ENCODE measurements around the gene FAM174C. TPM values are rescaled to one million over a fixed set of nuclear protein-coding genes. Genes with fewer than 3 reads are reported as not detected.
"Not testable (repeated sequence)": the region's sequence is repeated elsewhere in the genome, so short reads cannot be mapped to it uniquely, and the experiment has no call there.

FAM174C gene
- total and polyA plus RNA-seq, 2 experiments from 2014 or later, result 31.2 to 34.4 TPM

GRCh38 chr19:1304197-1304924, 29.0 kb downstream of the FAM174C start:
- Histone ChIP-seq H3K4me3 (no peak overlapping the region), H3K27me3 (no peaks in the 10 kb centered on the region), H3K4me1 (ENCODE audit: low read depth) (no peaks in the 10 kb centered on the region), H3K9me3 (ENCODE audit: low read depth) (no peaks in the 10 kb centered on the region), H3K36me3 (no peaks in the 10 kb centered on the region), H3K27ac (no peak overlapping the region)
- no peak for DNase-seq (ENCODE audit: low read depth in 1 of 2, low spot score in 1 of 2)
- no peak for TF ChIP-seq CTCF (IDR thresholded peaks at IDR 0.05; ENCODE audit: low read depth, low read length)

GRCh38 chr19:1305354-1305753, 30.0 kb downstream of the FAM174C start:
- not testable (repeated sequence) for DNase-seq (ENCODE audit: low read depth in 1 of 2, low spot score in 1 of 2); H3K4me1 ChIP-seq (ENCODE audit: low read depth); H3K27me3 ChIP-seq; H3K9me3 ChIP-seq (ENCODE audit: low read depth); H3K27ac ChIP-seq; H3K4me3 ChIP-seq; H3K36me3 ChIP-seq

- Histone ChIP-seq H3K27me3 (no peaks in the 10 kb centered on the region), H3K9me3 (ENCODE audit: low read depth) (no peaks in the 10 kb centered on the region), H3K27ac (no peak overlapping the region), H3K4me1 (ENCODE audit: low read depth) (no peaks in the 10 kb centered on the region), H3K4me3 (no peak overlapping the region), H3K36me3 (no peaks in the 10 kb centered on the region)
- DNase-seq (ENCODE audit: low read depth in 1 of 2, low spot score in 1 of 2), result no peak
- no peak for TF ChIP-seq CTCF (IDR thresholded peaks at IDR 0.05; ENCODE audit: low read depth, low read length)
Measured at GRCh38 chr19:1307320-1307719, 32.0 kb downstream of the FAM174C start.

- H3K4me1 ChIP-seq (ENCODE audit: low read depth), result no peaks in the 10 kb centered on the region
- no peak overlapping the region for H3K4me3 ChIP-seq
- no peaks in the 10 kb centered on the region for H3K9me3 ChIP-seq (ENCODE audit: low read depth)
- H3K27me3 ChIP-seq, result no peaks in the 10 kb centered on the region
- no peak for TF ChIP-seq CTCF (IDR thresholded peaks at IDR 0.05; ENCODE audit: low read depth, low read length)
- no peaks in the 10 kb centered on the region for H3K36me3 ChIP-seq
- H3K27ac ChIP-seq, result no peak overlapping the region
- DNase-seq (ENCODE audit: low read depth in 1 of 2, low spot score in 1 of 2), result no peak
Measured at GRCh38 chr19:1307755-1308303, 32.5 kb downstream of the FAM174C start.

GRCh38 chr19:1308718-1309117, 33.4 kb downstream of the FAM174C start:
- Histone ChIP-seq H3K27me3 (no peaks in the 10 kb centered on the region), H3K36me3 (no peaks in the 10 kb centered on the region), H3K4me3 (no peak overlapping the region), H3K4me1 (ENCODE audit: low read depth) (no peaks in the 10 kb centered on the region), H3K9me3 (ENCODE audit: low read depth) (no peaks in the 10 kb centered on the region), H3K27ac (no peak overlapping the region)
- no peak for DNase-seq (ENCODE audit: low read depth in 1 of 2, low spot score in 1 of 2)
- no peak for TF ChIP-seq CTCF (IDR thresholded peaks at IDR 0.05; ENCODE audit: low read depth, low read length)

All from cardiac muscle cell (in vitro differentiated cells and primary cell).